Measurements from ENCODE around the gene ALS2. TPM values are rescaled to one million over a fixed set of nuclear protein-coding genes. Genes with fewer than 3 reads are reported as not detected.

ALS2 gene
- total and polyA plus RNA-seq, 2 of the 8 experiments (the other 6 are each of a cell fraction or from before 2014, with no cell fraction given): 12.1 to 34.5 TPM

GRCh38 chr2:201774546-201774945, 6.2 kb downstream of the ALS2 start:
- no peaks in the 10 kb centered on the region for H3K36me3 ChIP-seq (ENCODE audit: control insufficient read depth in 2 of 4, insufficient read depth in 4 of 4, low read length in 3 of 4)
- H3K18ac ChIP-seq (ENCODE audit: extremely low read depth, low read length): no peak overlapping the region
- no peak overlapping the region for H3K56ac ChIP-seq (replicated peaks; ENCODE audit: insufficient read length, low read depth, low read length)
- no peak overlapping the region for H4K91ac ChIP-seq (replicated peaks; ENCODE audit: insufficient read length, low read length)
- H3K27me3 ChIP-seq (replicated peaks in 1 of 4; ENCODE audit: control insufficient read depth in 3 of 4, extremely low read depth in 1 of 4, insufficient read depth in 3 of 4, low read length in 3 of 4): no peaks in the 10 kb centered on the region
- H3K4me3 ChIP-seq (ENCODE audit: extremely low read depth in 1 of 4, insufficient read depth in 2 of 4, low read depth in 3 of 4, low read length in 4 of 4): no peak overlapping the region
- TF ChIP-seq HDAC2 (IDR thresholded peaks at IDR 0.05; ENCODE audit: borderline replicate concordance in 1 of 2, low read depth in 2 of 2, low read length in 2 of 2) (no peak), RFX5 (IDR thresholded peaks at IDR 0.05; ENCODE audit: borderline replicate concordance, low read depth, low read length) (no peak), RAD21 (IDR thresholded peaks at IDR 0.05 in 1 of 2, conservative IDR thresholded peaks at IDR 0.05 in 1 of 2; ENCODE audit: low read depth in 2 of 2, low read length in 2 of 2) (no peak), RNF2 (IDR thresholded peaks at IDR 0.05; ENCODE audit: borderline replicate concordance, low read depth, low read length, missing control alignments, poor library complexity, severe bottlenecking) (no peak)
- no peak overlapping the region for H2AFZ ChIP-seq (ENCODE audit: low read length)
- H3K4ac ChIP-seq (replicated peaks; ENCODE audit: insufficient read length, low read depth, low read length): no peak overlapping the region
- 84% methylated on average over 2 of the region's 2 CpGs; no CpG with 5 or more reads in 1 of the 2 experiments for WGBS, 2 experiments (ENCODE audit: extremely low coverage in 1 of 2, insufficient coverage in 1 of 2, insufficient read length in 1 of 2, insufficient replicate concordance in 2 of 2, low coverage in 1 of 2, low lambda C conversion rate in 2 of 2, missing lambda C conversion rate in 1 of 2)
- no peak for FAIRE-seq
- no peaks in the 10 kb centered on the region for H3K9me3 ChIP-seq (ENCODE audit: insufficient read depth in 2 of 2, low read depth in 1 of 2, low read length in 1 of 2)
- H4K20me1 ChIP-seq (replicated peaks in 1 of 2; ENCODE audit: control insufficient read depth in 1 of 2, insufficient read depth in 2 of 2, low read length in 2 of 2): no peaks in the 10 kb centered on the region
- no peak overlapping the region for H2BK120ac ChIP-seq (replicated peaks; ENCODE audit: low read depth, low read length)
- CTCF ChIA-PET (ENCODE audit: partially characterized antibody): no interaction called here
- H2AK5ac ChIP-seq (ENCODE audit: low read depth, low read length): no peak overlapping the region
- H3K27ac ChIP-seq (ENCODE audit: low read depth, low read length): no peak overlapping the region
- no peak overlapping the region for H2BK15ac ChIP-seq (ENCODE audit: low read length)
- DNase-seq (ENCODE audit: low read depth in 1 of 2, low spot score in 2 of 2): no peak
- H3K79me2 ChIP-seq (ENCODE audit: control insufficient read depth in 1 of 2, insufficient read depth in 2 of 2, low read length in 2 of 2): peaks cover 3 to 86% of the 10 kb centered on the region in 2 experiments; a peak in 3 of 4 replicates
- H3K9ac ChIP-seq (replicated peaks in 1 of 4; ENCODE audit: extremely low read depth in 1 of 4, low read depth in 3 of 4, low read length in 3 of 4): no peak overlapping the region
- POLR2A ChIA-PET (ENCODE audit: partially characterized antibody): no interaction called here
- no peak overlapping the region for H2BK12ac ChIP-seq (ENCODE audit: low read depth, low read length)
- no peak overlapping the region for H3K4me2 ChIP-seq (ENCODE audit: insufficient read depth in 1 of 2, low read depth in 2 of 2, low read length in 2 of 2)
- no peak overlapping the region for H4K5ac ChIP-seq (ENCODE audit: insufficient read length, low read depth, low read length)
- H3K23ac ChIP-seq (ENCODE audit: insufficient read length): no peak overlapping the region
- no peak overlapping the region for H2BK5ac ChIP-seq (ENCODE audit: low read depth, low read length)
- no peak overlapping the region for H3K14ac ChIP-seq (ENCODE audit: insufficient read length)
- H3K4me1 ChIP-seq (replicated peaks in 1 of 4; ENCODE audit: control insufficient read depth in 3 of 4, insufficient read depth in 4 of 4, low read length in 3 of 4): peaks cover 3 to 11% (median 3%) of the 10 kb centered on the region in 4 experiments; a peak in 5 of 7 replicates
- H3K79me1 ChIP-seq (ENCODE audit: low read depth, low read length): no peaks in the 10 kb centered on the region; the same call in 1 of the 2 replicates
- no peak overlapping the region for H2BK20ac ChIP-seq (ENCODE audit: low read length)
- no peaks in the 10 kb centered on the region for H3K23me2 ChIP-seq (ENCODE audit: low read depth, low read length)
- no peak overlapping the region for H4K8ac ChIP-seq (ENCODE audit: extremely low read depth, insufficient read depth, low read length)

All from H1 (cell line).